ENCODE measurements around the gene SOAT1. TPM values are rescaled to one million over a fixed set of nuclear protein-coding genes. Genes with fewer than 3 reads are reported as not detected.

The SOAT1 gene
- total RNA-seq, 1 donor from 2014 or later: 10.4 TPM

Other genes with a start within 250 kb of the SOAT1 start
- 11.3 TPM for gene TOR3A, start 211.7 kb upstream of the SOAT1 start, total RNA-seq
- gene ABL2, start 64.1 kb upstream of the SOAT1 start, total RNA-seq: 8.5 TPM
- gene AXDND1, start 72.2 kb downstream of the SOAT1 start, total RNA-seq: not detected